Kidney epithelial cell (primary cell): ENCODE measurements around the gene DHRS3. TPM values are rescaled to one million over a fixed set of nuclear protein-coding genes. Genes with fewer than 3 reads are reported as not detected.

Experiments used
- DNase-seq: peaks from one replicate; pipeline ENCODE4 v3.0.0-alpha.2; 2010; ENCODE audit warnings: low read depth
- H3K27me3 ChIP-seq: 2 replicates; pipeline ENCODE4 v1.6.0; 2011; ENCODE audit warnings: low read length; ENCODE audit not compliant: control insufficient read depth, insufficient read depth
- H3K36me3 ChIP-seq: 2 replicates; pipeline ENCODE4 v1.5.1; 2011; ENCODE audit warnings: low read length; ENCODE audit not compliant: control insufficient read depth, insufficient read depth
- H3K4me3 ChIP-seq: 2 replicates; pipeline ENCODE4 v1.5.1; 2011; ENCODE audit warnings: low read depth, mild to moderate bottlenecking, control low read depth, low read length
- CTCF ChIP-seq: IDR thresholded peaks from 2 replicates; pipeline ENCODE4 v1.5.1; 2011; ENCODE audit warnings: mild to moderate bottlenecking, moderate library complexity, low read length, control low read depth, inconsistent platforms; ENCODE audit not compliant: insufficient read depth, poor library complexity, severe bottlenecking
- total RNA-seq: library from RNA; depleted of rRNA; stranded (reverse); fragments of >200 nt; gene quantifications from 2 replicates; pipeline ENCODE4 v1.2.3, GENCODE V29; 2015

Gene DHRS3
- total RNA-seq, 1 donor from 2014 or later = 37.4 TPM

GRCh38 chr1:12551584-12551983 lies 66.4 kb downstream of the DHRS3 start:
- H3K4me3 ChIP-seq = no peak overlapping the region
- H3K27me3 ChIP-seq = no peaks in the 10 kb centered on the region
- no peak for TF ChIP-seq CTCF
- H3K36me3 ChIP-seq = no peaks in the 10 kb centered on the region
- no peak for DNase-seq

GRCh38 chr1:12549460-12550349 lies 68.3 kb downstream of the DHRS3 start:
- DNase-seq = peak; percentile 95
- Histone ChIP-seq H3K4me3 (no peak overlapping the region), H3K36me3 (no peaks in the 10 kb centered on the region), H3K27me3 (no peaks in the 10 kb centered on the region)
- no peak for TF ChIP-seq CTCF

- TF ChIP-seq CTCF = no peak
- DNase-seq = no peak
- H3K4me3 ChIP-seq = no peak overlapping the region
Measured at GRCh38 chr1:12548973-12549459, 69.0 kb downstream of the DHRS3 start.

GRCh38 chr1:12548279-12548972 lies 69.6 kb downstream of the DHRS3 start:
- TF ChIP-seq CTCF = no peak
- Histone ChIP-seq H3K36me3 (no peaks in the 10 kb centered on the region), H3K27me3 (no peaks in the 10 kb centered on the region), H3K4me3 (no peak overlapping the region)
- no peak for DNase-seq

More at GRCh38 chr1:12548973-12549459, 69.0 kb downstream of the DHRS3 start:
- Histone ChIP-seq H3K27me3 (no peaks in the 10 kb centered on the region), H3K36me3 (no peaks in the 10 kb centered on the region)

- H3K4me3 ChIP-seq = no peak overlapping the region
- TF ChIP-seq CTCF = no peak
- H3K36me3 ChIP-seq = no peaks in the 10 kb centered on the region
- DNase-seq = no peak
- H3K27me3 ChIP-seq = no peaks in the 10 kb centered on the region
Measured at GRCh38 chr1:12547586-12548225, 70.3 kb downstream of the DHRS3 start.
